RWPE2 (cell line): ENCODE results near the gene SBF1.
"Not testable (repeated sequence)": the region's sequence is repeated elsewhere in the genome, so short reads cannot be mapped to it uniquely, and the experiment has no call there.

Source experiments
- ATAC-seq: fragments of 200-7000 bp; cut with Tn5 transposase; 3 replicates; pipeline ENCODE4 v1.9.1; 2021; ENCODE audit warnings: low read depth
- DNase-seq: peaks from one replicate; pipeline ENCODE4 v3.0.0-alpha.2; 2020; ENCODE audit warnings: low spot score
- H3K27ac ChIP-seq: fragments of 450-650 bp; 2 replicates; pipeline ENCODE4 v1.5.1; 2017; ENCODE audit warnings: mild to moderate bottlenecking; ENCODE audit not compliant: poor library complexity, severe bottlenecking
- H3K27me3 ChIP-seq: fragments of 250-450 bp; sonication (Bioruptor Pico); 2 replicates; pipeline ENCODE4 v1.5.1; 2021; ENCODE audit warnings: mild to moderate bottlenecking, moderate library complexity; ENCODE audit not compliant: insufficient read depth, poor library complexity, severe bottlenecking
- H3K36me3 ChIP-seq: fragments of 250-450 bp; sonication (Bioruptor Pico); 2 replicates; pipeline ENCODE4 v1.5.1; 2020; ENCODE audit warnings: low read depth, mild to moderate bottlenecking, moderate library complexity
- H3K4me1 ChIP-seq: fragments of 250-450 bp; sonication (Bioruptor Pico); 2 replicates; pipeline ENCODE4 v1.5.1; 2021; ENCODE audit warnings: mild to moderate bottlenecking, moderate library complexity; ENCODE audit not compliant: insufficient read depth, poor library complexity, severe bottlenecking
- H3K4me3 ChIP-seq: fragments of 250-450 bp; sonication (Bioruptor Pico); 2 replicates; pipeline ENCODE4 v1.5.1; 2021; ENCODE audit warnings: mild to moderate bottlenecking, moderate library complexity; ENCODE audit not compliant: severe bottlenecking
- H3K9me3 ChIP-seq: fragments of 250-450 bp; sonication (Bioruptor Pico); 2 replicates; pipeline ENCODE4 v1.5.1; 2021; ENCODE audit warnings: mild to moderate bottlenecking, moderate library complexity; ENCODE audit not compliant: severe bottlenecking
- CTCF ChIP-seq: fragments of 450-650 bp; IDR thresholded peaks from one replicate; pipeline ENCODE4 v1.5.1; 2017; ENCODE audit warnings: mild to moderate bottlenecking, moderate library complexity; ENCODE audit not compliant: poor library complexity, severe bottlenecking

Gene SBF1

GRCh38 chr22:50522806-50523438 is 48.1 kb upstream of the SBF1 start:
- H3K27ac ChIP-seq: no peak overlapping the region

GRCh38 chr22:50522208-50522805 is 47.5 kb upstream of the SBF1 start:
- H3K36me3 ChIP-seq: peaks cover 24% of the 10 kb centered on the region
- TF ChIP-seq CTCF: no peak
- DNase-seq (no peak), ATAC-seq (no peak)
- no peaks in the 10 kb centered on the region for H3K9me3 ChIP-seq
- H3K4me1 ChIP-seq: no peaks in the 10 kb centered on the region
- no peak overlapping the region for H3K4me3 ChIP-seq
- no peaks in the 10 kb centered on the region for H3K27me3 ChIP-seq
- no peak overlapping the region for H3K27ac ChIP-seq

More at GRCh38 chr22:50522806-50523438, 48.1 kb upstream of the SBF1 start:
- DNase-seq (peak; percentile 52), ATAC-seq (no peak)
- Histone ChIP-seq H3K27me3 (no peaks in the 10 kb centered on the region), H3K9me3 (no peaks in the 10 kb centered on the region), H3K4me3 (no peak overlapping the region), H3K4me1 (no peaks in the 10 kb centered on the region), H3K36me3 (peaks cover 18% of the 10 kb centered on the region)
- TF ChIP-seq CTCF: no peak

GRCh38 chr22:50521710-50522109 is 46.9 kb upstream of the SBF1 start:
- no peak for ATAC-seq
- no peak for TF ChIP-seq CTCF
- Histone ChIP-seq H3K36me3 (peaks cover 29% of the 10 kb centered on the region), H3K27me3 (no peaks in the 10 kb centered on the region), H3K9me3 (no peaks in the 10 kb centered on the region), H3K4me3 (no peak overlapping the region), H3K4me1 (no peaks in the 10 kb centered on the region), H3K27ac (no peak overlapping the region)
- DNase-seq: no peak

- no peak for DNase-seq
- no peak overlapping the region for H3K27ac ChIP-seq
- H3K36me3 ChIP-seq: peaks cover 33% of the 10 kb centered on the region
- no peak overlapping the region for H3K4me3 ChIP-seq
- no peaks in the 10 kb centered on the region for H3K27me3 ChIP-seq
- no peak for ATAC-seq
- no peaks in the 10 kb centered on the region for H3K4me1 ChIP-seq
- no peaks in the 10 kb centered on the region for H3K9me3 ChIP-seq
- TF ChIP-seq CTCF: no peak
Measured at GRCh38 chr22:50520826-50521453, 46.1 kb upstream of the SBF1 start.

GRCh38 chr22:50520184-50520583 is 45.3 kb upstream of the SBF1 start:
- H3K9me3 ChIP-seq, H3K4me3 ChIP-seq, ATAC-seq, H3K27me3 ChIP-seq, H3K27ac ChIP-seq, H3K4me1 ChIP-seq, DNase-seq: not testable (repeated sequence)
- peaks cover 33% of the 10 kb centered on the region for H3K36me3 ChIP-seq
